Measurements from ENCODE around the gene IMPDH1. TPM values are rescaled to one million over a fixed set of nuclear protein-coding genes. Genes with fewer than 3 reads are reported as not detected.

The IMPDH1 gene
- total RNA-seq, 1 donor from 2014 or later = 64.3 TPM

DNA sequence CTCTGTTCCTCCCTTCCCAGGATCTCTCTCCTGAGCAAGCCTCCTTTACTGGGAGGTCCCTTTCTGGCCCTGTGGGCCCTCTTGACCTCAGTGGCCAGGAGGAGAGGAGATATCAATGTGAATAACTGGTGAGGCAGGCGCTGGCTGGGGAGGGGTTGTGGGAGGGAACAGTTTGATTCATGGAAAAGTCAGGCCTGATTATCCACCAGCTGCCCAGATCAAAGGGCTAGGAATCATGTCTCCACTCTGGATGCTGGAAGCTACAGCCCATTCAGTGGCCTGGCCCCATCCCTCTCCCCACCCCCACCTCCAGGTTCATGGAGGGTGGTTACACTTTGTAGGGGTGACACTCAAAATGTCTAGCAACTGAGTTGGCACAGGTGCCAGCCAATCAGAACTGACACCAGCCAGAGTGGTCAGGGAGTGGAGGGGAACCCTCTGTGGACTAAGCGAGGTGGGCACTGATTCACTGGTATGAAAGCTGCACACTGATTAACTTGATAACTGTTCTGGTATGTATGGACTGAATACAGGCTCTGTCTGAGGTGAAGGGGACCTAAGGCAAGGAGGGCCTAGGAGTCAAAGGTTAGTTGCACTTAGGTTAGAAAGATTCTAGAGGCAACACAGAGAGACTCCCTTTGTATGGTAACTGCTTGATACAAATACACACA is 53.1 kb downstream of the IMPDH1 start:
- H3K4me3 ChIP-seq (ENCODE audit: low read depth, low read length) = no peak overlapping the region
- TF ChIP-seq, protein P1, sequence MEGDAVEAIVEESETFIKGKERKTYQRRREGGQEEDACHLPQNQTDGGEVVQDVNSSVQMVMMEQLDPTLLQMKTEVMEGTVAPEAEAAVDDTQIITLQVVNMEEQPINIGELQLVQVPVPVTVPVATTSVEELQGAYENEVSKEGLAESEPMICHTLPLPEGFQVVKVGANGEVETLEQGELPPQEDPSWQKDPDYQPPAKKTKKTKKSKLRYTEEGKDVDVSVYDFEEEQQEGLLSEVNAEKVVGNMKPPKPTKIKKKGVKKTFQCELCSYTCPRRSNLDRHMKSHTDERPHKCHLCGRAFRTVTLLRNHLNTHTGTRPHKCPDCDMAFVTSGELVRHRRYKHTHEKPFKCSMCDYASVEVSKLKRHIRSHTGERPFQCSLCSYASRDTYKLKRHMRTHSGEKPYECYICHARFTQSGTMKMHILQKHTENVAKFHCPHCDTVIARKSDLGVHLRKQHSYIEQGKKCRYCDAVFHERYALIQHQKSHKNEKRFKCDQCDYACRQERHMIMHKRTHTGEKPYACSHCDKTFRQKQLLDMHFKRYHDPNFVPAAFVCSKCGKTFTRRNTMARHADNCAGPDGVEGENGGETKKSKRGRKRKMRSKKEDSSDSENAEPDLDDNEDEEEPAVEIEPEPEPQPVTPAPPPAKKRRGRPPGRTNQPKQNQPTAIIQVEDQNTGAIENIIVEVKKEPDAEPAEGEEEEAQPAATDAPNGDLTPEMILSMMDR (conservative IDR thresholded peaks at IDR 0.05; ENCODE audit: low read depth, low read length) = no peak
- no peak for DNase-seq (ENCODE audit: low read depth)

DNA sequence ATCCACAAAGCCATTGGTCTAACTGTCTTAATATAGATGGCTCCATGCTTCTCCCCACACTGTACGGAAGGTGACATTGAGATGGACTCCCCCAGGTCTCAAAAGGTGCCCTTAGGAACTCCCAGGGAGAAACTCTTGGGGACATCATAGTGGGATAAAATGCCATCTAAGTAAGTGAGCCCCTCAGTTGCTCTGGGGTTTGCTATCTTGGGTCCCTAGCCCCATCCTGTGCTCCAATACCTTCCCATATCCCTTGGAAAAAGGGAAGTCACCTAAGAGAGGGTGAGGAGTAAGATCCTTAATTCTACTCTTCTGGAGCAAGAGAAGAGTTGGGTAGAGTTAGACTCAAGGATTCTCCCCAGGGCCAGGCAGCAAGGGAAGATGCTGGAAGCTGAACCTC is 56.2 kb downstream of the IMPDH1 start:
- no peak for DNase-seq (ENCODE audit: low read depth)
- TF ChIP-seq, protein P1 (conservative IDR thresholded peaks at IDR 0.05; ENCODE audit: low read depth, low read length) = no peak
- H3K4me3 ChIP-seq (ENCODE audit: low read depth, low read length) = no peak overlapping the region

DNA sequence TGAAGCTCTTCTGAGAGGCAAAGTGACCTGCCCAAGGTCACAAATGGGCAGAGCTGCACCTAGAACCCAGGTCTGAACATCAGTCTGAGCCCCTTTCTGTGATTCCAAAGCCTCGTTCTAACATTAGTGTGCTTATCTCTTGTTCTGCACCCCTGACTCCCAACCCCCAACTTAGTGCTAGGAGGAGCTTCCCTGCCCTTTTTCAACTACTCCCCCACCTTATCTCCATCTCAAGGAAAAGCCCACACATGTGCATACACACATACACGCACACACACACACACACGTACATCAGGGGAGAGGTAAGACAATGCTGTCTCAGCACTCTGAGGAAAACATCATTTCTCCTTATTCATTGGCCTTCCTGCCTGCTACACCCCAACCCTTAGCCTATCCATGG is 56.6 kb downstream of the IMPDH1 start:
- DNase-seq (ENCODE audit: low read depth) = no peak
- TF ChIP-seq, protein P1 (conservative IDR thresholded peaks at IDR 0.05; ENCODE audit: low read depth, low read length) = no peak

DNA sequence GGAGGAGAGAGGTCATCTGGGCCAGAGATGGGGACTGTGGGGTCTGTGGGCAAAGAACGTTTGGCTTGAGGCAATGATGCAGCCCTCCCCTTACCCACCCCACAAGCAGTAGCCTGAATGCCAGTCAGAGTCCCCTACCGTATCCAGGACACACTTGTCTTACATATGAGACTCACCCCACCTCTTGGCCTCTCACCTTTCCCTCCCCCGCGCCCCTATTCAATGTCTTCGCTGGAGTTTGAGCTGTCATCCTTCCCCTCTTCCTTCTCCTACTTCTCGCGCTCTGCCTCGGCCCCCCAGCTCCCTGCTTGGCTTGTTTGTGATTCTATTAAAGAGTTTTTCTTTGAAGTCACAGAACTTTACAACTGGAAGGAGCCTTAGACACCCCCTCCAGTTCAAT is 57.1 kb downstream of the IMPDH1 start:
- no peak for DNase-seq (ENCODE audit: low read depth)
- TF ChIP-seq, protein P1 (conservative IDR thresholded peaks at IDR 0.05; ENCODE audit: low read depth, low read length) = no peak
- H3K4me3 ChIP-seq (ENCODE audit: low read depth, low read length) = no peak overlapping the region

More for the DNA sequence above, 56.6 kb downstream of the IMPDH1 start:
- no peak overlapping the region for H3K4me3 ChIP-seq (ENCODE audit: low read depth, low read length)

DNA sequence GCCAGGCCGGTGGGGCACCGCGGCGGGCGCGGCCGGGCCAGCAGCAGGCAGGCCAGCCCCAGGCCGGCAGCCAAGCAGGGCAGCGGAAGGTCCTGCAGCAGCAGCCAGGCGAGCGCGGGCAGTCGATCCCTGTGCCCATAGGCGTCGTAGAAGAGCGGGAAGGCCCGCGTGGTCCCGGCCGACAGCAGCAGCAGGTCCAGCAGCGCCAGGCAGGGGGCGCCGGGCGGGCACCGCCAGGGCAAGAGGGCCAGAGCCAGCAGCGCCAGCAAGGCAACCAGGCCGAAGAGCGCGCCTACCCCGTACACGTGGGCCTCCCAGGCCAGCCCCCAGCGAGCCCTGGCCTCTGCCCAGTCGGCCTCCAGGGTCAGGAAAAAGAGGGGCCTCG is 57.6 kb downstream of the IMPDH1 start:
- no peak overlapping the region for H3K4me3 ChIP-seq (ENCODE audit: low read depth, low read length)
- DNase-seq (ENCODE audit: low read depth) = no peak
- TF ChIP-seq, protein P1 (conservative IDR thresholded peaks at IDR 0.05; ENCODE audit: low read depth, low read length) = peak; percentile 55

DNA sequence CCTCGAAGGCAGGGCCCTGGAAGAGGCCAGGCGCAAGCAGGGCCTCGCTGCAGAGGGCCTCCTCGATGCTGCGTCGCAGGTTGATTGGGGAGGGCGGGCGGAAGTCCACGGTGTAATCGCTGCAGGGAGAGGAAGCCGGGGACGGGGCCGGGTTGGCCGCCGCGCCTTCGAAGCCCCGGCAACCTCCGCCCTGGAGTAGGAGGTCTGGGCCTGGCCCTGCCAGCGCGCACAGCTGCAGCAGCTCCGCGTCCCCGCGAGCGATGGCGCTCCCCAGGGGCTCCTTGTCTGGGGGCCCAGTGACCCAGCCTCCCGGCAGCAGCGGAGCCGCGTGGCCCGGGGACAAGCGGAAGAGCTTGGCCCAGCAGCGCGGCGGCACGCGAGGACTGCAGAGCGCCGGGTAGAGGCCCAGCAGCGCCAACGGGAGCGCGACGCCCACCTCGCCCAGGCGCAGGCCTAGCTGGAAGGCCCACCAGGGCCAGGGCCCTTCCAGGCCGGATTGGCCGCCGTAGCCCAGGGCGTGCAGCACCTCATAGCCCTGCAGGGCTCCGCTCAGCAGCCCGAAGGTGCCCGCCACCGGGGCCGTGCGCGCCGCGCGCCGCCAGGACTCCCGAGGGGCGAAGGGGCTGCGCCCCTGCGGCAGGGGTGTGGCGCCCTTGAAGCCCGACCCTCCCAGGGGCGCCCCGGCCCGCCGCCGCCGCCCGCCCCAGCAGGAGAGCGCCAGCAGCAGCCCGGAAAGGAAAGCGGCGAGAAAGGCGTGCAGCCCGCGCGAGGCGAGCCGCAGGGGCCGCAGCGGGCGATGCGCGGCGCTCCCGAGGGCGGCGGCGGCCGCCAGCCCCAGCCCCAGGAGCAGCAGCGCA is 58.3 kb downstream of the IMPDH1 start:
- no peak for DNase-seq (ENCODE audit: low read depth)
- TF ChIP-seq, protein P1 (conservative IDR thresholded peaks at IDR 0.05; ENCODE audit: low read depth, low read length) = no peak
- no peak overlapping the region for H3K4me3 ChIP-seq (ENCODE audit: low read depth, low read length)
